HG02610 (cell line): Measurements from ENCODE around the gene TEAD1.

Source experiments
- ATAC-seq: cut with Tn5 transposase; IDR thresholded peaks from one replicate; pipeline ENCODE4 v1.9.1; 2021; ENCODE audit warnings: mild to moderate bottlenecking, moderate library complexity; ENCODE audit not compliant: unreplicated experiment

TEAD1 gene

GRCh38 chr11:12673924-12674570 is at the start of gene TEAD1:
TEAD1 (plus strand) TSS chr11:12674421.
- ATAC-seq, result peak; percentile 76

- no peak for ATAC-seq
Measured at GRCh38 chr11:12624595-12624994, 49.6 kb upstream of the TEAD1 start.

- no peak for ATAC-seq
Measured at GRCh38 chr11:12625438-12626071, 48.7 kb upstream of the TEAD1 start.

GRCh38 chr11:12626616-12627015 is 47.6 kb upstream of the TEAD1 start:
- no peak for ATAC-seq

- no peak for ATAC-seq
Measured at GRCh38 chr11:12628314-12628713, 45.9 kb upstream of the TEAD1 start.

- no peak for ATAC-seq
Measured at GRCh38 chr11:12629601-12630313, 44.5 kb upstream of the TEAD1 start.

- ATAC-seq, result no peak
Measured at GRCh38 chr11:12631651-12632050, 42.6 kb upstream of the TEAD1 start.

- no peak for ATAC-seq
Measured at GRCh38 chr11:12634329-12634728, 39.9 kb upstream of the TEAD1 start.

GRCh38 chr11:12636871-12637410 is 37.3 kb upstream of the TEAD1 start:
- no peak for ATAC-seq

GRCh38 chr11:12639388-12639787 is 34.8 kb upstream of the TEAD1 start:
- ATAC-seq, result no peak

GRCh38 chr11:12640355-12640754 is 33.9 kb upstream of the TEAD1 start:
- ATAC-seq, result no peak

GRCh38 chr11:12640926-12641849 is 33.0 kb upstream of the TEAD1 start:
- no peak for ATAC-seq

GRCh38 chr11:12642040-12642439 is 32.2 kb upstream of the TEAD1 start:
- ATAC-seq, result no peak

- no peak for ATAC-seq
Measured at GRCh38 chr11:12642806-12643428, 31.3 kb upstream of the TEAD1 start.

GRCh38 chr11:12646478-12646877 is 27.7 kb upstream of the TEAD1 start:
- ATAC-seq, result no peak

GRCh38 chr11:12653729-12654128 is 20.5 kb upstream of the TEAD1 start:
- ATAC-seq, result no peak

- ATAC-seq, result no peak
Measured at GRCh38 chr11:12655842-12656241, 18.4 kb upstream of the TEAD1 start.

- no peak for ATAC-seq
Measured at GRCh38 chr11:12657336-12657735, 16.9 kb upstream of the TEAD1 start.

- no peak for ATAC-seq
Measured at GRCh38 chr11:12657981-12658380, 16.2 kb upstream of the TEAD1 start.

GRCh38 chr11:12662101-12662689 is 12.0 kb upstream of the TEAD1 start:
- no peak for ATAC-seq
